BJ (cell line): ENCODE data around the gene PALLD. TPM values are rescaled to one million over a fixed set of nuclear protein-coding genes. Genes with fewer than 3 reads are reported as not detected.

ENCODE experiments used
- CTCF ChIA-PET: fragments of 350-600 bp; formaldehyde crosslinking; extraction: SDS; loops from one replicate; lab custom pipeline; 2021; ENCODE audit warnings: antibody characterized with exemption, inconsistent platforms; lab: Yijun Ruan, JAX
- POLR2A ChIA-PET: fragments of 300-600 bp; sonication (Branson Sonifier 250); formaldehyde crosslinking; extraction: SDS; loops from one replicate; lab custom pipeline; 2021; ENCODE audit warnings: antibody characterized with exemption; lab: Charles Lee
- DNase-seq: peaks from one replicate; pipeline ENCODE4 v3.0.0-alpha.2; 2011; ENCODE audit warnings: low read depth
- H3K27me3 ChIP-seq: 2 replicates; pipeline ENCODE4 v1.6.0; 2011; ENCODE audit warnings: low read length; ENCODE audit not compliant: control insufficient read depth, insufficient read depth
- H3K36me3 ChIP-seq: 2 replicates; pipeline ENCODE4 v1.5.1; 2011; ENCODE audit warnings: low read length; ENCODE audit not compliant: control insufficient read depth, insufficient read depth
- H3K4me3 ChIP-seq: 2 replicates; pipeline ENCODE4 v1.5.1; 2011; ENCODE audit warnings: low read depth, mild to moderate bottlenecking, control low read depth, low read length
- CTCF ChIP-seq: IDR thresholded peaks from 2 replicates; pipeline ENCODE4 v1.5.1; 2011; ENCODE audit warnings: low read depth, mild to moderate bottlenecking, control low read depth, inconsistent platforms, low read length, moderate library complexity; ENCODE audit not compliant: insufficient read depth
- polyA plus RNA-seq: library from polyadenylated mRNA; depleted of rRNA; stranded (reverse); fragments of >200 nt; gene quantifications from 2 replicates; pipeline ENCODE4 v1.2.3, GENCODE V29; 2011

Gene PALLD
- polyA plus RNA-seq, 1 experiment, result 30.3 TPM

DNA sequence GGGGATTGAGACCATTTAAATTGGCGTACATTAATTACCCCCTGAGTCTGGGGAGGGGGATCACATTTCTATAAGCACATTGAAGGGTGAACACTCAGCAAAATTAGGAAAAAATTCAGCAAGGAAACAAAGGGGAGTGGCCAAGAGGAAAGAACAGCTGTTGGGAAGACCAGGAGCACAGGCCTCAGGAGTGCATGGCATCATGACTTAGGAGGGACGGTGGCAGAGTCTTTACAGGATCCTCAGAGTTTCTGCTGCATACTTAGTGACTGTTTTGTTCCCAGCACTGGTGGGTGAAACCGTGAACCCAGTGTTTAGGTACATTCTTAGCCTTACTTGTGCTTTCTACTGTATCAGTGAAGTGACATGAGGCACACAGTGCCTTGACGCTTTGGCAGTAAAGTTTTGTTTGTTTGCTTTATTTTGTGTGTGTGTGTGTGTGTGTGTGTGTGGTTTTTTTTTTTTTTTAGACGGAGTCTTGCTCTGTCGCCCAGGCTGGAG is 391.9 kb downstream of the PALLD start:
- CTCF ChIA-PET, result no interaction called here

GRCh38 chr4:168891086-168891485 is 394.2 kb downstream of the PALLD start:
- Histone ChIP-seq H3K27me3 (no peaks in the 10 kb centered on the region), H3K36me3 (peaks cover 13% of the 10 kb centered on the region), H3K4me3 (no peak overlapping the region)
- POLR2A ChIA-PET, result no interaction called here
- no peak for DNase-seq
- CTCF ChIA-PET, result no interaction called here
- no peak for TF ChIP-seq CTCF

More for the DNA sequence above, 391.9 kb downstream of the PALLD start:
- peaks cover 12% of the 10 kb centered on the region for H3K36me3 ChIP-seq
- H3K4me3 ChIP-seq, result no peak overlapping the region
- no peaks in the 10 kb centered on the region for H3K27me3 ChIP-seq
- POLR2A ChIA-PET, result no interaction called here
- TF ChIP-seq CTCF, result no peak
- no peak for DNase-seq

DNA sequence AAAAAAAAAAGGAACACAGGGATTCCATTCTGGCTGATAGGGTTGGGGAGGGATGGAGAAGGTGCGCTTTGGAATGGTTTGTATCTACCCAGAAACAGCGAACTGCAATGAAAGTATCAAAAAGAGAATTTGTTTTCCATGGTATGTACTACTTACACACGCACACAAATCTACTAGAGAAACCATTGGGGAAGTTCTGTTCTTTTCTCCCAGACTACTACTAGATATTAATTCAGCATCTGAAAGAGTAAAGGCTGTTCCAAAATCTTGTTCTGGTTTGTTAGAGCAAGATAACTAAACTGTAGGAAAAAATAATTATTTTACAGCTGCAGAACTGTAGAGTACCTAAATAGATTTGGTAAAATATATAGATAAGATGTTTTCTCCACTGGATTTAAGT is 394.8 kb downstream of the PALLD start:
- TF ChIP-seq CTCF, result no peak
- peaks cover 13% of the 10 kb centered on the region for H3K36me3 ChIP-seq
- H3K4me3 ChIP-seq, result no peak overlapping the region
- DNase-seq, result no peak
- no peaks in the 10 kb centered on the region for H3K27me3 ChIP-seq
- ChIA-PET POLR2A (no interaction called here), CTCF (interaction anchor here (1.0 kb wide), 1 partner anchor 25 kb away, joined by 3 read pairs; no protein-coding TSS in a partner anchor)

- POLR2A ChIA-PET, result no interaction called here
- DNase-seq, result no peak
- H3K4me3 ChIP-seq, result no peak overlapping the region
- TF ChIP-seq CTCF, result no peak
- H3K36me3 ChIP-seq, result peaks cover 14% of the 10 kb centered on the region
- CTCF ChIA-PET, result interaction anchor here (0.6 to 1.0 kb wide), 2 partner anchors 25 to 320 kb away, joined by 3 to 4 read pairs; no protein-coding TSS in a partner anchor
- H3K27me3 ChIP-seq, result no peaks in the 10 kb centered on the region
Observed at GRCh38 chr4:168892475-168892874, 395.6 kb downstream of the PALLD start.

GRCh38 chr4:168893205-168893604 is 396.4 kb downstream of the PALLD start:
- ChIA-PET POLR2A (no interaction called here), CTCF (interaction anchor here (0.9 to 1.1 kb wide), 2 partner anchors 12 to 21 kb away, joined by 3 read pairs; no protein-coding TSS in a partner anchor)
- H3K36me3 ChIP-seq, result peaks cover 14% of the 10 kb centered on the region

More at GRCh38 chr4:168893205-168893604, 396.4 kb downstream of the PALLD start:
- TF ChIP-seq CTCF, result no peak
- H3K4me3 ChIP-seq, result no peak overlapping the region
- H3K27me3 ChIP-seq, result no peaks in the 10 kb centered on the region
- DNase-seq, result no peak
